PFSK-1 (cell line): ENCODE data around the gene RPL35.

Experiments
- FOXP2 ChIP-seq: optimal IDR thresholded peaks from 2 replicates; pipeline ENCODE3; 2011; ENCODE audit warnings: borderline replicate concordance, control low read depth, inconsistent platforms; ENCODE audit not compliant: insufficient read depth; ENCODE audit errors: extremely low read length, extremely low read depth
- POLR2AphosphoS5 ChIP-seq: IDR thresholded peaks from 2 replicates; pipeline ENCODE4 v1.6.1; 2012; ENCODE audit warnings: low read depth, mild to moderate bottlenecking, control low read depth, low read length, moderate library complexity
- SIN3A ChIP-seq: IDR thresholded peaks from 2 replicates; pipeline ENCODE4 v1.6.1; 2012; ENCODE audit warnings: mild to moderate bottlenecking, low read length, moderate library complexity, borderline replicate concordance; ENCODE audit not compliant: insufficient read depth
- TAF1 ChIP-seq: IDR thresholded peaks from 2 replicates; pipeline ENCODE4 v1.6.1; 2012; ENCODE audit warnings: low read length, control low read depth, borderline replicate concordance; ENCODE audit not compliant: insufficient read depth
- TF ChIP-seq, protein P1 (sequence below), 2 experiments: IDR thresholded peaks; 2 replicates each; pipeline versions ENCODE4 v1.6.1 to v1.8.0; 2011 to 2012; ENCODE audit warnings: low read depth in 2 of 2, low read length in 2 of 2, control low read depth in 1 of 2, inconsistent platforms in 1 of 2, mild to moderate bottlenecking in 1 of 2, moderate library complexity in 1 of 2; ENCODE audit not compliant: insufficient read depth in 1 of 2

Gene RPL35

DNA sequence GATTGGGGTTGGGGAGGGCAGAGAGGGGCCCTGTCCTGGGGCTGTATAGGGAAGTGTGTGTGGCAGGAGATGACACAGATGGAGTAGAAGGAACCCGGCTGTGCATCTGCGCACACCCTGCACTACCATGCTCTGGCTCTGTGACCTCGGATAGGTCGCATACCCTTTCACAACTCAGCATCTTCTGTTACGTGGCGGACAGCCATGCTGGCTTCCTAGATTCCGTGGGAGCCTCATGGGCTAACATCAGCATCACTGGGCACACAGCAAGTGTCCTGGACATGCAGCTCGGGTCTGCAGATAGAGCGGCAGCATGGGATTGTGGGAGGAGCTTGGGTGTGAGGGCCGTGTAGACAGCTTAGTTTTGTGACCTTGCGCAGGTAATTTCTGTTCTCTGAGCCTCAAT is 9.4 kb upstream of the RPL35 start:
- TF ChIP-seq POLR2AphosphoS5: no peak
- TF ChIP-seq, protein P1, sequence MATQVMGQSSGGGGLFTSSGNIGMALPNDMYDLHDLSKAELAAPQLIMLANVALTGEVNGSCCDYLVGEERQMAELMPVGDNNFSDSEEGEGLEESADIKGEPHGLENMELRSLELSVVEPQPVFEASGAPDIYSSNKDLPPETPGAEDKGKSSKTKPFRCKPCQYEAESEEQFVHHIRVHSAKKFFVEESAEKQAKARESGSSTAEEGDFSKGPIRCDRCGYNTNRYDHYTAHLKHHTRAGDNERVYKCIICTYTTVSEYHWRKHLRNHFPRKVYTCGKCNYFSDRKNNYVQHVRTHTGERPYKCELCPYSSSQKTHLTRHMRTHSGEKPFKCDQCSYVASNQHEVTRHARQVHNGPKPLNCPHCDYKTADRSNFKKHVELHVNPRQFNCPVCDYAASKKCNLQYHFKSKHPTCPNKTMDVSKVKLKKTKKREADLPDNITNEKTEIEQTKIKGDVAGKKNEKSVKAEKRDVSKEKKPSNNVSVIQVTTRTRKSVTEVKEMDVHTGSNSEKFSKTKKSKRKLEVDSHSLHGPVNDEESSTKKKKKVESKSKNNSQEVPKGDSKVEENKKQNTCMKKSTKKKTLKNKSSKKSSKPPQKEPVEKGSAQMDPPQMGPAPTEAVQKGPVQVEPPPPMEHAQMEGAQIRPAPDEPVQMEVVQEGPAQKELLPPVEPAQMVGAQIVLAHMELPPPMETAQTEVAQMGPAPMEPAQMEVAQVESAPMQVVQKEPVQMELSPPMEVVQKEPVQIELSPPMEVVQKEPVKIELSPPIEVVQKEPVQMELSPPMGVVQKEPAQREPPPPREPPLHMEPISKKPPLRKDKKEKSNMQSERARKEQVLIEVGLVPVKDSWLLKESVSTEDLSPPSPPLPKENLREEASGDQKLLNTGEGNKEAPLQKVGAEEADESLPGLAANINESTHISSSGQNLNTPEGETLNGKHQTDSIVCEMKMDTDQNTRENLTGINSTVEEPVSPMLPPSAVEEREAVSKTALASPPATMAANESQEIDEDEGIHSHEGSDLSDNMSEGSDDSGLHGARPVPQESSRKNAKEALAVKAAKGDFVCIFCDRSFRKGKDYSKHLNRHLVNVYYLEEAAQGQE (IDR thresholded peaks at IDR 0.05; ENCODE audit: insufficient read depth in 1 of 2, low read depth in 2 of 2, low read length in 2 of 2): no peak
- no peak for TF ChIP-seq FOXP2
- TF ChIP-seq TAF1: no peak
- TF ChIP-seq SIN3A: no peak

- no peak for TF ChIP-seq POLR2AphosphoS5
These were observed 9.0 kb upstream of the RPL35 start for GRCh38 chr9:124870723-124871122.

- TF ChIP-seq TAF1 (no peak), SIN3A (peak; percentile 51; the same call in 1 of the 2 replicates), POLR2AphosphoS5 (no peak)
These were observed 8.3 kb upstream of the RPL35 start for GRCh38 chr9:124869986-124870560.

- TF ChIP-seq, protein P1 (IDR thresholded peaks at IDR 0.05; ENCODE audit: insufficient read depth in 1 of 2, low read depth in 2 of 2, low read length in 2 of 2): no peak
These were observed 7.8 kb upstream of the RPL35 start for GRCh38 chr9:124869466-124869985.

- TF ChIP-seq POLR2AphosphoS5: peak; percentile 78
- TF ChIP-seq, protein P1 (IDR thresholded peaks at IDR 0.05; ENCODE audit: insufficient read depth in 1 of 2, low read depth in 2 of 2, low read length in 2 of 2): 0 out of 4 replicates have a peak, but pooled peaks of 1 of the 2 experiments have one; percentile 9
- TF ChIP-seq FOXP2: no peak
- peak; percentile 94 for TF ChIP-seq TAF1
- peak; percentile 61; the same call in 1 of the 2 replicates for TF ChIP-seq SIN3A
These were observed 7.0 kb upstream of the RPL35 start for GRCh38 chr9:124868511-124869465.

DNA sequence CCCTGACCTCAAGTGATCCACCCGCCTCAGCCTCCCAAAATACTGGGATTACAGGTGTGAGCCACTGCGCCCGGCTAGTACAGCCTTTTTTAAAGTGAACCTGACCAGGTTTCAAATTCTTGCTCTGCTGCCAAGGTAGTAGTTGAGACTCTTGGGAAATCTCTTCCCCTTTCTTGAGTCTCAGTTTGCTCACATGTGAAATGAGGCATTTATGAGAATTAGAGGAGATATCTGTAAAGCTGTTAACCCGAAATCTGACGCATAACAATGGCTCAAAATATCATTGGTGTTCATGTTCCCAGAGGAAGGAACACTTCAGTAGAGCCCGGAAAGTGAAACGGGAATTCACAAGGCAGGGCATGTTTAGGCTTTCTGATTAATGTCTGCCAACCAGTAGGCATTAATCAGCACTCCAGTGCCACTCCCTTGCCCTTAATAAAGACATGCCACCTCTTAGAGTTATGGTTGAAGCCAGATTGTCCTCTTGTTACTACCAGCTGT is 1.7 kb upstream of the RPL35 start:
- TF ChIP-seq TAF1: no peak
- TF ChIP-seq, protein P1 (IDR thresholded peaks at IDR 0.05; ENCODE audit: insufficient read depth in 1 of 2, low read depth in 2 of 2, low read length in 2 of 2): no peak
- no peak for TF ChIP-seq FOXP2
